ENCODE measurements around the gene STAG1.
"Not testable (repeated sequence)": the region's sequence is repeated elsewhere in the genome, so short reads cannot be mapped to it uniquely, and the experiment has no call there.

STAG1 gene

GRCh38 chr3:136343446-136343845, 408.7 kb downstream of the STAG1 start:
- in situ Hi-C loops (cut with HindIII; ENCODE audit: low sequenced_read_pairs) = no loop called here

- in situ Hi-C loops (cut with HindIII; ENCODE audit: low sequenced_read_pairs) = no loop called here
These were observed 415.7 kb downstream of the STAG1 start for GRCh38 chr3:136336329-136337100.

GRCh38 chr3:136334726-136335125, 417.5 kb downstream of the STAG1 start:
- in situ Hi-C loops (cut with HindIII; ENCODE audit: low sequenced_read_pairs) = not testable (repeated sequence)

- in situ Hi-C loops (cut with HindIII; ENCODE audit: low sequenced_read_pairs) = no loop called here
These were observed 418.0 kb downstream of the STAG1 start for GRCh38 chr3:136334209-136334608.

GRCh38 chr3:136332776-136333175, 419.4 kb downstream of the STAG1 start:
- in situ Hi-C loops (cut with HindIII; ENCODE audit: low sequenced_read_pairs) = no loop called here

GRCh38 chr3:136332302-136332701, 419.9 kb downstream of the STAG1 start:
- in situ Hi-C loops (cut with HindIII; ENCODE audit: low sequenced_read_pairs) = no loop called here

- in situ Hi-C loops (cut with HindIII; ENCODE audit: low sequenced_read_pairs) = no loop called here
These were observed 421.3 kb downstream of the STAG1 start for GRCh38 chr3:136330900-136331299.

- in situ Hi-C loops (cut with HindIII; ENCODE audit: low sequenced_read_pairs) = no loop called here
These were observed 422.6 kb downstream of the STAG1 start for GRCh38 chr3:136329593-136329992.

GRCh38 chr3:136327671-136328070, 424.5 kb downstream of the STAG1 start:
- in situ Hi-C loops (cut with HindIII; ENCODE audit: low sequenced_read_pairs) = no loop called here

GRCh38 chr3:136326316-136326715, 425.9 kb downstream of the STAG1 start:
- in situ Hi-C loops (cut with HindIII; ENCODE audit: low sequenced_read_pairs) = no loop called here

- in situ Hi-C loops (cut with HindIII; ENCODE audit: low sequenced_read_pairs) = no loop called here
These were observed 440.2 kb downstream of the STAG1 start for GRCh38 chr3:136311968-136312367.

- in situ Hi-C loops (cut with HindIII; ENCODE audit: low sequenced_read_pairs) = no loop called here
These were observed 440.9 kb downstream of the STAG1 start for GRCh38 chr3:136311261-136311660.

- in situ Hi-C loops (cut with HindIII; ENCODE audit: low sequenced_read_pairs) = no loop called here
These were observed 446.3 kb downstream of the STAG1 start for GRCh38 chr3:136305879-136306278.

GRCh38 chr3:136300444-136300843, 451.7 kb downstream of the STAG1 start:
- in situ Hi-C loops (cut with HindIII; ENCODE audit: low sequenced_read_pairs) = no loop called here

- in situ Hi-C loops (cut with HindIII; ENCODE audit: low sequenced_read_pairs) = no loop called here
These were observed 454.4 kb downstream of the STAG1 start for GRCh38 chr3:136297826-136298225.

- in situ Hi-C loops (cut with HindIII; ENCODE audit: low sequenced_read_pairs) = no loop called here
These were observed 455.2 kb downstream of the STAG1 start for GRCh38 chr3:136296960-136297359.

- in situ Hi-C loops (cut with HindIII; ENCODE audit: low sequenced_read_pairs) = no loop called here
These were observed 458.0 kb downstream of the STAG1 start for GRCh38 chr3:136294176-136294575.

- in situ Hi-C loops (cut with HindIII; ENCODE audit: low sequenced_read_pairs) = no loop called here
These were observed 458.9 kb downstream of the STAG1 start for GRCh38 chr3:136293279-136293678.

- in situ Hi-C loops (cut with HindIII; ENCODE audit: low sequenced_read_pairs) = no loop called here
These were observed 459.7 kb downstream of the STAG1 start for GRCh38 chr3:136292500-136292899.

- in situ Hi-C loops (cut with HindIII; ENCODE audit: low sequenced_read_pairs) = no loop called here
These were observed 460.9 kb downstream of the STAG1 start for GRCh38 chr3:136291302-136291701.

All from DLD1 (cell line).